GM12878 (cell line): ENCODE results near the gene NCKAP5.

Source experiments
- BCL3 ChIP-seq: IDR thresholded peaks from 2 replicates; pipeline ENCODE4 v1.6.1; 2011; ENCODE audit warnings: borderline replicate concordance, low read depth, mild to moderate bottlenecking, moderate library complexity, low read length; ENCODE audit not compliant: insufficient read depth, poor library complexity, severe bottlenecking
- BHLHE40 ChIP-seq, 2 experiments: fragments of 450-650 bp in 1 of 2; IDR thresholded peaks; 2 replicates each; pipeline ENCODE4 v1.6.1; 2011 to 2017; ENCODE audit warnings: low read depth in 2 of 2, borderline replicate concordance in 1 of 2, improper control_type of control experiment in 1 of 2, low read length in 1 of 2, mild to moderate bottlenecking in 1 of 2
- CBFB ChIP-seq: IDR thresholded peaks from 2 replicates; pipeline ENCODE4 v1.6.1; 2016; ENCODE audit warnings: antibody characterized with exemption, low read depth
- CEBPB ChIP-seq, 2 experiments: fragments of 150-350 bp in 1 of 2; IDR thresholded peaks; 2 replicates each; pipeline ENCODE4 v1.6.1; 2012 to 2014; ENCODE audit warnings: low read depth in 2 of 2, low read length in 2 of 2, borderline replicate concordance in 1 of 2, inconsistent platforms in 1 of 2
- CTCF ChIP-seq, 3 experiments: IDR thresholded peaks in 2 of 3; conservative IDR thresholded peaks in 1 of 3; 2 replicates each; pipeline ENCODE4 v1.5.1; 2011; ENCODE audit warnings: low read depth in 3 of 3, low read length in 3 of 3, mild to moderate bottlenecking in 3 of 3, control low read depth in 2 of 3, moderate library complexity in 2 of 3, inconsistent platforms in 1 of 3, mixed read lengths in 1 of 3; ENCODE audit not compliant: control insufficient read depth in 2 of 3, insufficient read depth in 1 of 3; ENCODE audit errors: extremely low read depth in 1 of 3
- ESRRA ChIP-seq: IDR thresholded peaks from 2 replicates; pipeline ENCODE4 v1.6.1; 2012; ENCODE audit warnings: mild to moderate bottlenecking, low read length, improper control_type of control experiment
- ETV6 ChIP-seq, 2 experiments: fragments of 450-650 bp in 1 of 2; IDR thresholded peaks in 1 of 2; conservative IDR thresholded peaks in 1 of 2; 2 replicates each; pipeline ENCODE4 v1.6.1; 2014; ENCODE audit warnings: antibody characterized with exemption in 1 of 2, borderline replicate concordance in 1 of 2, low read depth in 1 of 2, mild to moderate bottlenecking in 1 of 2, moderate library complexity in 1 of 2
- USF2 ChIP-seq: IDR thresholded peaks from 2 replicates; pipeline ENCODE4 v1.6.1; 2011; ENCODE audit warnings: low read depth, low read length, improper control_type of control experiment, borderline replicate concordance

- TF ChIP-seq BCL3 (no peak), BHLHE40 (IDR thresholded peaks at IDR 0.05; ENCODE audit: borderline replicate concordance in 1 of 2, low read depth in 2 of 2, low read length in 1 of 2) (no peak), ETV6 (conservative IDR thresholded peaks at IDR 0.05 in 1 of 2, IDR thresholded peaks at IDR 0.05 in 1 of 2; ENCODE audit: borderline replicate concordance in 1 of 2, low read depth in 1 of 2) (no peak), CTCF (IDR thresholded peaks at IDR 0.05 in 2 of 3, conservative IDR thresholded peaks at IDR 0.05 in 1 of 3; ENCODE audit: control insufficient read depth in 2 of 3, extremely low read depth in 1 of 3, insufficient read depth in 1 of 3, low read depth in 3 of 3, low read length in 3 of 3) (no peak), USF2 (no peak), CEBPB (IDR thresholded peaks at IDR 0.05; ENCODE audit: borderline replicate concordance in 1 of 2, low read depth in 2 of 2, low read length in 2 of 2) (no peak), CBFB (no peak), ESRRA (no peak)
Measured at GRCh38 chr2:133221398-133221797, 346.9 kb downstream of the NCKAP5 start.
